BE2C (cell line): ENCODE measurements around the gene AUTS2.

ENCODE experiments used
- DNase-seq: peaks from one replicate; pipeline ENCODE4 v3.0.0-alpha.2; 2020
- H3K27me3 ChIP-seq: fragments of 250-450 bp; sonication (Bioruptor Pico); 2 replicates; pipeline ENCODE4 v1.5.1; 2020; ENCODE audit warnings: mild to moderate bottlenecking
- H3K36me3 ChIP-seq: fragments of 250-450 bp; sonication (Bioruptor Pico); 2 replicates; pipeline ENCODE4 v1.5.1; 2020; ENCODE audit warnings: mild to moderate bottlenecking
- H3K4me1 ChIP-seq: fragments of 250-450 bp; sonication (Bioruptor Pico); 2 replicates; pipeline ENCODE4 v1.5.1; 2020
- H3K4me3 ChIP-seq: 2 replicates; pipeline ENCODE4 v1.5.1; 2011; ENCODE audit warnings: low read depth, low read length
- H3K9me3 ChIP-seq: fragments of 250-450 bp; sonication (Bioruptor Pico); 2 replicates; pipeline ENCODE4 v1.5.1; 2020
- CTCF ChIP-seq: IDR thresholded peaks from 2 replicates; pipeline ENCODE4 v1.5.1; 2012; ENCODE audit warnings: mild to moderate bottlenecking, low read depth, low read length

The AUTS2 gene

GRCh38 chr7:69746383-69746782, 148.1 kb downstream of the AUTS2 start:
- Histone ChIP-seq H3K36me3 (no peaks in the 10 kb centered on the region), H3K27me3 (no peaks in the 10 kb centered on the region), H3K4me1 (peaks cover 21% of the 10 kb centered on the region), H3K9me3 (no peaks in the 10 kb centered on the region), H3K4me3 (no peak overlapping the region)
- DNase-seq, result no peak
- no peak for TF ChIP-seq CTCF

GRCh38 chr7:69747144-69747543, 148.9 kb downstream of the AUTS2 start:
- H3K4me3 ChIP-seq, result no peak overlapping the region
- DNase-seq, result no peak
- no peaks in the 10 kb centered on the region for H3K27me3 ChIP-seq
- no peak for TF ChIP-seq CTCF
- H3K36me3 ChIP-seq, result no peaks in the 10 kb centered on the region
- peaks cover 24% of the 10 kb centered on the region for H3K4me1 ChIP-seq
- no peaks in the 10 kb centered on the region for H3K9me3 ChIP-seq

- peaks cover 17% of the 10 kb centered on the region for H3K4me1 ChIP-seq
- no peaks in the 10 kb centered on the region for H3K27me3 ChIP-seq
- no peak for TF ChIP-seq CTCF
- H3K36me3 ChIP-seq, result no peaks in the 10 kb centered on the region
- H3K9me3 ChIP-seq, result no peaks in the 10 kb centered on the region
- DNase-seq, result no peak
- H3K4me3 ChIP-seq, result no peak overlapping the region
Observed at GRCh38 chr7:69748530-69748929, 150.3 kb downstream of the AUTS2 start.

GRCh38 chr7:69749372-69749979, 151.2 kb downstream of the AUTS2 start:
- no peak for TF ChIP-seq CTCF
- DNase-seq, result no peak
- Histone ChIP-seq H3K9me3 (no peaks in the 10 kb centered on the region), H3K36me3 (no peaks in the 10 kb centered on the region), H3K4me3 (no peak overlapping the region), H3K27me3 (no peaks in the 10 kb centered on the region), H3K4me1 (peaks cover 11% of the 10 kb centered on the region; the same call in 1 of the 2 replicates)

GRCh38 chr7:69749994-69750393, 151.7 kb downstream of the AUTS2 start:
- Histone ChIP-seq H3K36me3 (no peaks in the 10 kb centered on the region), H3K4me1 (peaks cover 11% of the 10 kb centered on the region; the same call in 1 of the 2 replicates), H3K9me3 (no peaks in the 10 kb centered on the region), H3K27me3 (no peaks in the 10 kb centered on the region), H3K4me3 (no peak overlapping the region)
- TF ChIP-seq CTCF, result no peak
- DNase-seq, result no peak

- Histone ChIP-seq H3K9me3 (no peaks in the 10 kb centered on the region), H3K4me1 (peaks cover 11% of the 10 kb centered on the region; the same call in 1 of the 2 replicates), H3K4me3 (no peak overlapping the region), H3K27me3 (no peaks in the 10 kb centered on the region), H3K36me3 (no peaks in the 10 kb centered on the region)
- no peak for DNase-seq
- TF ChIP-seq CTCF, result no peak
Observed at GRCh38 chr7:69751026-69751425, 152.8 kb downstream of the AUTS2 start.
